GM19468 (cell line): ENCODE data around the gene INHBE.
A peak's percentile ranks its signal among the peaks of the same experiment; 100 is the strongest.
"Not testable (repeated sequence)": the region's sequence is repeated elsewhere in the genome, so short reads cannot be mapped to it uniquely, and the experiment has no call there.

Experiments
- ATAC-seq: cut with Tn5 transposase; IDR thresholded peaks from one replicate; pipeline ENCODE4 v1.9.1; 2021; ENCODE audit warnings: mild to moderate bottlenecking, moderate library complexity, moderate number of reproducible peaks; ENCODE audit not compliant: unreplicated experiment; ENCODE audit errors: extremely low read depth

The INHBE gene

GRCh38 chr12:57439762-57440266 lies 15.3 kb upstream of the INHBE start:
- ATAC-seq, result no peak

- ATAC-seq, result not testable (repeated sequence)
These were observed 13.7 kb upstream of the INHBE start for GRCh38 chr12:57441393-57441792.

DNA sequence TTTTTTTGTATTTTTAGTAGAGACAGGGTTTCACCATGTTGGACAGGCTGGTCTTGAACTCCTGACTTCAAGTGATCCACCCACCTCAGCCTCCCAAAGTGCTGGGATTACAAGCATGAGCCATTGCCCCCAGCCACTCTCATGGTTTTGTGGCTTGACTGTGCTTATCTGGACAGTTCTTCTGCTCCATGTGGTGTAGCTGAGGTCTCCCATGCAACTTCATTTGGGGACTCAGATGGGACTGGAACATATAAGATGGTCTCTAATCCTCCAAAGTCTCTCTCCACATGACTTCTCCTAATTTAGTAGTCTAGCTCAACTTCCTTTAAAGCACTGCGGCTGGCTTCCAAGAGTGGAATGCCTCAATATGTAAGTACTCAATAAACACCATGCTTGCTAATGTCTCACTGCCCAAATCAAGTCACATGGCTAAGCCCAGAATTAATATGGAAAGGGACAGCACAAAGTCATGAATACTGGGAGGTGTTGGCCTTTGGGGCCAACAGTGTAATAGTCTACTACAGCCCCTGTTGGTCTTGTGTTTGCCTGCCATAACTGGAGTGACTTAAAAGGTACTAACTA lies 13.2 kb upstream of the INHBE start:
- ATAC-seq, result no peak

- ATAC-seq, result not testable (repeated sequence)
These were observed 10.8 kb upstream of the INHBE start for GRCh38 chr12:57444337-57444736.

- no peak for ATAC-seq
These were observed 10.4 kb upstream of the INHBE start for GRCh38 chr12:57444744-57445143.

DNA sequence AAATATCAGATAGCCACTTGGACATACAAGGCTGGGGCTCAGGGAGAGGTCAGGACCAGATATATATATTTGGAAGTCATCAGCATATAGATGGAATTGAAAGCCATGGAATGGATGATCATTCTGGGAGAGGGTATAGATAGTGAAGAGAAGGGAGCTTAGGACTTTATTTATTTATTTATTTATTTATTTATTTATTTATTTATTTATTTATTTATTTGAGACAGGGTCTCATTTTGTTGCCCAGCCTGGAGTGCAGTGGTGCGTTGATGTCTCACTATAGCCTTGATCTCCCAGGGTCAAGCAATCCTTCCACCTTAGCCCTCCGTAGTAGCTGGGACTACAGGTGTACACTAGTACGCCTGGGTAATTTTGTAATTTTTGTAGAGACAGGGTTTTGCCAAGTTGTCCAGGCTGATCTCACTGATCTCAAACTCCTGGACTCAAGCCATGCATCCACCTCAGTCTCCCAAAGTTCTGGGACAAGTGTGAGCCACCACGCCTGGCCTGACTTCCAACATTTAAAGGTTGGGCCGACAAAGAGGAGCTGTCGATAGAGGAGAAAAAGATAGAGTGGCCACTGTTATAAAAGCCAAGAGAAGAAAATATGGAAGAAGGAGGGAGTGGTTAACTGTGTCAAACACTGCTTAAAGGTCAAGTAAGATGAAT lies 8.7 kb upstream of the INHBE start:
- ATAC-seq, result no peak

DNA sequence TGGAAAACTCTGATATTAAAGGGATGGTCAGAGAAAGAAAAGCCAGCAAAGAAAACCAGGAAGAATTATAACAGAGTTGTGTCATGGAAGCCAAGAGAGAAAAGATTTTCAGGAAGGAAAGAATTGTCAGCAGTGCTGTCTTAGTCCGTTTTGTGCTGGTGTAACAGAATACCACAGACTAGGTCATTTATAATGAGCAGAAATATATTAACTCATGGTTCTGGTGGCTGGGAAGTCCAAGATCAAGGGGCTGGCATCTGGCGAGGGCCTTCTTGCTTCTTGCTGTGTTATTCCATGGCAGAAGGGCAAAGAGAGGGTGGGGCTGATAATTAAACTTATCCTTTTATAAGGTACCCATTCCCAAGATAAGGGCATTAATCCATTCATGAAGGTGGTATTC lies 6.4 kb upstream of the INHBE start:
- no peak for ATAC-seq

DNA sequence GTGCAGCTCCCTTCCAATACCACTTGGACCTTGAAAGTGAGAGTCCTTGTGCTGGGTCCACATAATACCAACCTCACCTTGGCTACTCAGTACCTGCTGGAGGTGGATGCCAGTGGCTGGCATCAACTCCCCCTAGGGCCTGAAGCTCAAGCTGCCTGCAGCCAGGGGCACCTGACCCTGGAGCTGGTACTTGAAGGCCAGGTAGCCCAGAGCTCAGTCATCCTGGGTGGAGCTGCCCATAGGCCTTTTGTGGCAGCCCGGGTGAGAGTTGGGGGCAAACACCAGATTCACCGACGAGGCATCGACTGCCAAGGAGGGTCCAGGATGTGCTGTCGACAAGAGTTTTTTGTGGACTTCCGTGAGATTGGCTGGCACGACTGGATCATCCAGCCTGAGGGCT lies 5.7 kb upstream of the INHBE start:
- ATAC-seq, result no peak

DNA sequence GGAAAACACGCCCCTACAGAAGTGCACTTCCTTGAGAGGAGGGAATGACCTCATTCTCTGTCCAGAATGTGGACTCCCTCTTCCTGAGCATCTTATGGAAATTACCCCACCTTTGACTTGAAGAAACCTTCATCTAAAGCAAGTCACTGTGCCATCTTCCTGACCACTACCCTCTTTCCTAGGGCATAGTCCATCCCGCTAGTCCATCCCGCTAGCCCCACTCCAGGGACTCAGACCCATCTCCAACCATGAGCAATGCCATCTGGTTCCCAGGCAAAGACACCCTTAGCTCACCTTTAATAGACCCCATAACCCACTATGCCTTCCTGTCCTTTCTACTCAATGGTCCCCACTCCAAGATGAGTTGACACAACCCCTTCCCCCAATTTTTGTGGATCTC lies 5.0 kb upstream of the INHBE start:
- ATAC-seq, result no peak

DNA sequence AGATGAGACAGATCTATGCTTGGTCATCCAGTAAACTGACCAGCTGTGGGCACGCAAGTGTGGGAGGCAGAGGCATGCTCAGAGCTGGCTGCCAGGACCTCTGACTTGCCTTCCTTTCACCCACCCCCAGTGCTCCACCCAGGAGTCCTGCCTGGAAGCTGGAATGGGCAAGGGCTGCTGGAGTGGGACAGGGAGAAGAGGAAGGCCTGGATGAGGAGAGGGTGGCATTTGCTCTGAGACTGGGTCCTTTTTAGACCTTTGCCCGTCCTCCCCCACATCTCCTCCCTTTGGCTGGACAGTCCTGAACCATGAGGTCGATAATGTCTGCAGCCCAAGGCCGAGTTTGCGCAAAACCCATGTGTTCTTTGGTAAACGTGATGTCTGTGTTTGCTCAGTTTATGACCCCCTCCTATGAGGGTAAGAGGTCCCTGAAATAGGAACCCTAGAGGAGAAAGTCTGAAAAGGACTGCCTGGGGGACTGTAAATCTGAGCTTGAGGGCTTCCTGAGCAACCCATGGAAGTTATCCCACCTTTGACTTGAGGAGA lies 3.8 kb upstream of the INHBE start:
- ATAC-seq, result no peak

- no peak for ATAC-seq
These were observed 2.7 kb upstream of the INHBE start for GRCh38 chr12:57452181-57452936.

DNA sequence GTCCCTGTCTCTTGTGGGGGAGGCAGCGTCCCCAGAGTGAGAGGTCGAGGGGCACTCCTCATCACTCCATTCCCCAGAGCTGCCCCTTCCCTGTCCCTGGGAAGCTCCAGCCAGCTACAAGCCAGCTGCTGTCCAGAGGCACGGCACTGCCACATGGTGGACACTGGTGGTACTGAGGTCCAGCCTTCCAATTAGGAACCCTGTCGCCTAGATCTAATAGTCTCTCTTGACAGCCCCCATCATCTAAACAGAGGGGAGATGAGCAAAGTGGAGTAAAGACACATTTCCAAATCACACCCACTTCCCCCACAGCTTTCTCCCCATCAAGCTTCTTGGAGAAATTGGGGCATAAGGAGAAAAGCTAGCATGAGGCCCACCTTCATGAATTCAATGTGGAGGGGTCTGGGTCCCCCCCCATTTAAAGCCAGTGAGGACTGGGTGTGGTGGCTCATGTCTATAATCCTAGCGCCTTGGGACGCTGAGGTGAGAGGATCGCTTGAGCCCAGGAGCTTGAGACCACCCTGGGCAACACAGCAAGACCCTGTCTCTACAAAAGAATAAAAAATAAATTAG lies 2.1 kb upstream of the INHBE start:
- ATAC-seq, result no peak

DNA sequence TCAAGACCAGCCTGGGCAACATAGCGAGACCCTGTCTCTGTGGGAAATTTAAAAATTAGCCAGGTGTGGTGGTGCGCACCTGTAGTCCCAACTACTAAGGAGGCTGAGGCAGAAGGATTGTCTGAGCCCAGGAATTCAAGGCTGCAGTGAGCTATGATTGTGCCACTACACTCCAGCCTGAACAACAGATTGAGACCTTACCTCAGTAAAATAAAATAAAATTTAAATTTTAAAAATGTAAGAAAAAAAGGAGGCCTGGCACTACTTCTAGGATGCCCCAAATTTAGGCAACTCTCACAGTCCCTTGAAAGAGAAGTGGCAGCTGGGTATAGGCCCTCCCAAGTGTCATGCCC lies 918 bp upstream of the INHBE start:
- no peak for ATAC-seq

DNA sequence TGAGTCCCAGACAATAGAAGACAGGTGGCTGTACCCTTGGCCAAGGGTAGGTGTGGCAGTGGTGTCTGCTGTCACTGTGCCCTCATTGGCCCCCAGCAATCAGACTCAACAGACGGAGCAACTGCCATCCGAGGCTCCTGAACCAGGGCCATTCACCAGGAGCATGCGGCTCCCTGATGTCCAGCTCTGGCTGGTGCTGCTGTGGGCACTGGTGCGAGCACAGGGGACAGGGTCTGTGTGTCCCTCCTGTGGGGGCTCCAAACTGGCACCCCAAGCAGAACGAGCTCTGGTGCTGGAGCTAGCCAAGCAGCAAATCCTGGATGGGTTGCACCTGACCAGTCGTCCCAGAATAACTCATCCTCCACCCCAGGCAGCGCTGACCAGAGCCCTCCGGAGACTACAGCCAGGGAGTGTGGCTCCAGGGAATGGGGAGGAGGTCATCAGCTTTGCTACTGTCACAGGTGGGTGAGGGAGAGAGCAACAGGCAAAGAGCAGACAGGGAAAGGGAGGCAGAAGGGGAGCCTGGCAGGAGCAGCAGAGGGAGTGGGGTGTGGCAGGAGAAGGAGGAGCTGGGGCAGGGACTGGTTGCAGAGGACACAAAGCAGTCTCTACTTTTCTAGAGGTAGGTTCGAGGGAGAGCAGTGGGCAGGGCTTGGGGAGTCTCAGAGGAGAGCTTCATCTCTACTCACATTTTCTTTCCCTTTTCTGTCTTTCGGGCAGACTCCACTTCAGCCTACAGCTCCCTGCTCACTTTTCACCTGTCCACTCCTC lies 452 bp downstream of the INHBE start:
- no peak for ATAC-seq

DNA sequence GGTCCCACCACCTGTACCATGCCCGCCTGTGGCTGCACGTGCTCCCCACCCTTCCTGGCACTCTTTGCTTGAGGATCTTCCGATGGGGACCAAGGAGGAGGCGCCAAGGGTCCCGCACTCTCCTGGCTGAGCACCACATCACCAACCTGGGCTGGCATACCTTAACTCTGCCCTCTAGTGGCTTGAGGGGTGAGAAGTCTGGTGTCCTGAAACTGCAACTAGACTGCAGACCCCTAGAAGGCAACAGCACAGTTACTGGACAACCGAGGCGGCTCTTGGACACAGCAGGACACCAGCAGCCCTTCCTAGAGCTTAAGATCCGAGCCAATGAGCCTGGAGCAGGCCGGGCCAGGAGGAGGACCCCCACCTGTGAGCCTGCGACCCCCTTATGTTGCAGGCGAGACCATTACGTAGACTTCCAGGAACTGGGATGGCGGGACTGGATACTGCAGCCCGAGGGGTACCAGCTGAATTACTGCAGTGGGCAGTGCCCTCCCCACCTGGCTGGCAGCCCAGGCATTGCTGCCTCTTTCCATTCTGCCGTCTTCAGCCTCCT lies 1.1 kb downstream of the INHBE start:
- no peak for ATAC-seq

DNA sequence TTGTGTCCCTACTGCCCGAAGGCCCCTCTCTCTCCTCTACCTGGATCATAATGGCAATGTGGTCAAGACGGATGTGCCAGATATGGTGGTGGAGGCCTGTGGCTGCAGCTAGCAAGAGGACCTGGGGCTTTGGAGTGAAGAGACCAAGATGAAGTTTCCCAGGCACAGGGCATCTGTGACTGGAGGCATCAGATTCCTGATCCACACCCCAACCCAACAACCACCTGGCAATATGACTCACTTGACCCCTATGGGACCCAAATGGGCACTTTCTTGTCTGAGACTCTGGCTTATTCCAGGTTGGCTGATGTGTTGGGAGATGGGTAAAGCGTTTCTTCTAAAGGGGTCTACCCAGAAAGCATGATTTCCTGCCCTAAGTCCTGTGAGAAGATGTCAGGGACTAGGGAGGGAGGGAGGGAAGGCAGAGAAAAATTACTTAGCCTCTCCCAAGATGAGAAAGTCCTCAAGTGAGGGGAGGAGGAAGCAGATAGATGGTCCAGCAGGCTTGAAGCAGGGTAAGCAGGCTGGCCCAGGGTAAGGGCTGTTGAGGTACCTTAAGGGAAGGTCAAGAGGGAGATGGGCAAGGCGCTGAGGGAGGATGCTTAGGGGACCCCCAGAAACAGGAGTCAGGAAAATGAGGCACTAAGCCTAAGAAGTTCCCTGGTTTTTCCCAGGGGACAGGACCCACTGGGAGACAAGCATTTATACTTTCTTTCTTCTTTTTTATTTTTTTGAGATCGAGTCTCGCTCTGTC lies 1.8 kb downstream of the INHBE start:
- no peak for ATAC-seq

DNA sequence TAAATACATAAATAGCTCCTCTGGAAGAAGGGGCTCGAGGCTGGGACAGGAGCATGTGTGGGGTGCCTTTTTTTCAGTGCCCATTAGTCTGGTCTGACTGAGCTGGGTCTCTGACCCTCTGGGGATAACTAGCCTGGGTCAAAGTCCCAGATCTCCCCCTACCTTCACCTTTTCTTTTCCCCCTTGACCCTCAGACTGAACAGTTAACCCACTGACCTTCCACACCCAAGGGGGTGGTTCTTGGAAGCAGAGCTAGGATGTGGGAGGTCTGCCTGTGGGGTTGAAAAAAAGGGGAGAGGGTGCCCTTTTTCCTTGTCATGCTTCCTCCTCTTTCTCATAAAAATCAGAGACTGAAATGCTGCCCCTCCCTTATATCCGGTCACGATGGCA lies 3.6 kb downstream of the INHBE start:
- ATAC-seq, result no peak

DNA sequence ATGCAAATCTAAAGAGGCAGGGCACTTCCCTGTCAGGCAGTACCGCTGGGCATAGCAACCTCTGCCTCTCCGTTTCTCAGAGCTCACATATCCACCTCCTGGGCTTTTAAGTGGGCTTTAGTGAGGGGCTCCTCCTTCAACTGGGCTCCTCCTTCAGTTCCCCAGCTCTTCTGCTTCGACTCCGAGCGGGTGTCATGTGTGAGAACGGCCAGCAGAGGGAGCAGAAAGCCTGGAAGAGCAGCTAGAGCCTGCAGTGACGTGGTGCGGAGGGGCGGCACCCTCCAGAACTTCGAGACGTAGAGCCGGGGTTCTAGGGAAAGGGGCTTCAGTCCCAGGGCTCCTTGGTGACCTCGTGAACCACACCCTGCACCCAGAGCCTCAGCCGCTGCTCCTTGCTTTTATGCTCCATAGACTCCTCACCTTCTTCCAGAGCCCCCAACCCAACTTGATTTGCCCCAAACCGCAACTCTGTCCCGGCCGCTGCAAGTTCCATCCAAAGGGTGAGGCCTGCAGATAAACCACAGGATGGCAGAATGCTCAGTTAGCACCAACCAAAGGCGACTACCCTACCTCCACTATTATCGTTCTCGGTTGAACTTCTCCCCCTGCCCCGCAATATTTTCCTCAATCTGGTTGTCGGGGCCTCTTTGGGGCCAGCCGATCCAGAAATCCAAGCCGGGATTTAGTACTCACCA lies 4.1 kb downstream of the INHBE start:
- peak; percentile 34 for ATAC-seq
